ENCODE data around the gene ACOX1.
A peak's percentile ranks its signal among the peaks of the same experiment; 100 is the strongest.

ACOX1 gene

DNA sequence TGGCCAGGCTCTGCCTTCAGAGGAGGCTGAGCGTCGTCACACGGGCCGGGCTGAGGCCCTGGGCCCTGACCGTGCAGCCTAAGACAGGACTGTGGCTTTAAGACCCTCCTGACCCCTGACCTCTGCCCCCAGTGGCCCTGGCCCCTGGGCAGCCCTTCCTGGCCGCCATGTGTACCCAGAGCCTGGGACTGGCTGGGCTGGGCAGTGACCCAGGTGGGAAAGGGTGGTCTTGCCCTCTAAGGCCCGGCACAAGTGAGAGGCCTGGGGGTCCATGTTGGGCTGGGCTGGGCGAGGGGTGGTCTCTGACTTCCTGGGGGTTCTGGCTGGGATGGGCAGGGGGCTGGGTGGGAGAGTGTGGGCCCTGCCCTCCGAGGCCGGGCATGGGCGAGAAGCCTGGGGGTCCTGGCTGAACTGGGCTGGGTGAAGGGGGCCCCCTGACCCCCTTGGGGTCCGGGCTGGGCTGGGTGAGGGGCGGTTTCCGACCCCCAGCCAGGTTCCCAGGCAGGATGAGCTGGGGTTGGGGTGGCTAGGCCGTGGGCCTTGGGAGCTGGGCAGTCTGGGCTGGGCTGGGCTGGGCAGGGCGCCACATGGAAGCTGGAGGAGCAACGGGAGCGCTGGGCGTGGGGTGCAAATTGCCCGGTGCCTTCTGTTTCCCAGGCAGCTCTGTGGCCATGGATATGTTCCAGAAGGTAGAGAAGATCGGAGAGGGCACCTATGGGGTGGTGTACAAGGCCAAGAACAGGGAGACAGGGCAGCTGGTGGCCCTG lies 22.0 kb upstream of the ACOX1 start, which contains the start of gene CDK3:
Gene CDK3, plus strand, starts transcription at position 101 of the 767 bp plus-strand sequence. Its CDS starts 571 bp downstream, at position 672.
- Mint-ChIP-seq H3K27ac (no peak within 1 kb of the TSS), H3K27me3 (ENCODE audit: low read depth, poor library complexity) (no peaks in the 10 kb centered on the region), H3K4me1 (peaks cover 39% of the 10 kb centered on the region), H3K4me3 (no peak within 1 kb of the TSS), H3K9me3 (no peaks in the 10 kb centered on the region), H3K36me3 (ENCODE audit: low read depth) (peaks cover 13% of the 10 kb centered on the region)
- DNase-seq, result no peak
- TF ChIP-seq, protein P1, sequence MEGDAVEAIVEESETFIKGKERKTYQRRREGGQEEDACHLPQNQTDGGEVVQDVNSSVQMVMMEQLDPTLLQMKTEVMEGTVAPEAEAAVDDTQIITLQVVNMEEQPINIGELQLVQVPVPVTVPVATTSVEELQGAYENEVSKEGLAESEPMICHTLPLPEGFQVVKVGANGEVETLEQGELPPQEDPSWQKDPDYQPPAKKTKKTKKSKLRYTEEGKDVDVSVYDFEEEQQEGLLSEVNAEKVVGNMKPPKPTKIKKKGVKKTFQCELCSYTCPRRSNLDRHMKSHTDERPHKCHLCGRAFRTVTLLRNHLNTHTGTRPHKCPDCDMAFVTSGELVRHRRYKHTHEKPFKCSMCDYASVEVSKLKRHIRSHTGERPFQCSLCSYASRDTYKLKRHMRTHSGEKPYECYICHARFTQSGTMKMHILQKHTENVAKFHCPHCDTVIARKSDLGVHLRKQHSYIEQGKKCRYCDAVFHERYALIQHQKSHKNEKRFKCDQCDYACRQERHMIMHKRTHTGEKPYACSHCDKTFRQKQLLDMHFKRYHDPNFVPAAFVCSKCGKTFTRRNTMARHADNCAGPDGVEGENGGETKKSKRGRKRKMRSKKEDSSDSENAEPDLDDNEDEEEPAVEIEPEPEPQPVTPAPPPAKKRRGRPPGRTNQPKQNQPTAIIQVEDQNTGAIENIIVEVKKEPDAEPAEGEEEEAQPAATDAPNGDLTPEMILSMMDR (IDR thresholded peaks at IDR 0.05), result peak; percentile 40

DNA sequence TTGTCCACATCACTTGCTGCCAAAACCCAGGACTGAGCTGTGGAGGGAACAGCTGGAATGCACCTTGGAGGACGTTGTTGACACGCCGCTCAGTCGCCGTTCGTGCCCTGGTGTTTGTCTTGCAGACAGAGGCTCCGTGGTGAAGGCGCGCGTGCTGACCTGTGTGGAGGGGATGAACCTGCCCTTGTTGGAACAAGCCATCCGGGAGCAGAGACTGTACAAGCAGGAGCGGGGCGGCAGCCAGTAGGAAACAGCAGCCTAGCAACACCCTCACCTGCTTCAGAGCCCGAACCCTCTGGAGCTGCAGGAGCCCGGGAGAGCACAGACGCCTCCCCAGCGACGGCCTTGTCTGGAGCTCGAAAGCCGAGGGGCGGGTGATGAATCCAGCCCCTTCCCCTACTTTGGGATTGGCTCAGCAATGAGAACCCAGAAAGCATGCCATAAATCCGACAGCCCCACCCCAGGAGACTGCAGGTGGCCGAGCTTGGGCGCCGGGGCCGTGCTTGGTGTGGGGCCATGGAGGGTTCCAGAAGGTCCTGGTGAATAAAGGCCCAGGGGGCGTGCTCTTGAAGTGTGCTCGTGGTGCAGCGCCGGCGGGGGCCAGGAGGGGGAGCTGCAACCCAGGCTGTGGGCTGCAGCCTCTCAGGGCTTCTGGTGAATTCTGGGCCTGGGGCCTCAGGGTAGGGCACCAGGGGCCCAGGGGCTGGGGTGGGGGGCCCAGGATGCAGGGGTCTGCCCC lies 21.2 kb upstream of the ACOX1 start:
- peak; percentile 82 for DNase-seq
- Mint-ChIP-seq H3K4me3 (no peak overlapping the region), H3K36me3 (ENCODE audit: low read depth) (peaks cover 10% of the 10 kb centered on the region), H3K27me3 (ENCODE audit: low read depth, poor library complexity) (no peaks in the 10 kb centered on the region), H3K27ac (no peak overlapping the region), H3K9me3 (no peaks in the 10 kb centered on the region), H3K4me1 (peaks cover 31% of the 10 kb centered on the region)
- TF ChIP-seq, protein P1 (IDR thresholded peaks at IDR 0.05), result peak; percentile 85

DNA sequence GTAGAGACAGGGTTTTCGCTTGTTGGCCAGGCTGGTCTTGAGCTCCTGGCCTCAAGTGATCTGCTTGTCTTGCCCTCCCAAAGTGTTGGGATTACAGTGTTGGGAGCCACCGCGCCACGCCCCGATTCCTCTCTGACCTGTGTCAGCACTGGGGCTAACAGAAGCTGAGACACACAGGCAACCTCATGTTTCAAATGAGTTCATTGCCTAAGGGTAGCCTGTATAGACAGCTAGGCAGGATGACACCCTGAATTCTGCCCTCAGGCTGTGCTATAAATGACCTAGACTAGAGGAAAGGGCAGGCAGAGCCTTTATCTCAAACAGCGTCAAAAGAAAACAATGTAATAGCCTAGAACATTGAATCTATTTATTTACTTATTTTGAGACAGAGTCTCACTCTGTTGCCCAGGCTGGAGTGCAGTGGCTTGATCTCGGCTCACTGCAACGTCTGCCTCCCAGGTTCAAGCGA lies 19.4 kb upstream of the ACOX1 start:
- H3K4me3 Mint-ChIP-seq, result no peak overlapping the region
- no peak overlapping the region for H3K27ac Mint-ChIP-seq
- H3K9me3 Mint-ChIP-seq, result no peaks in the 10 kb centered on the region
- H3K36me3 Mint-ChIP-seq (ENCODE audit: low read depth), result peaks cover 11% of the 10 kb centered on the region
- no peaks in the 10 kb centered on the region for H3K27me3 Mint-ChIP-seq (ENCODE audit: low read depth, poor library complexity)
- TF ChIP-seq, protein P1 (IDR thresholded peaks at IDR 0.05), result no peak
- H3K4me1 Mint-ChIP-seq, result peaks cover 30% of the 10 kb centered on the region
- DNase-seq, result no peak

DNA sequence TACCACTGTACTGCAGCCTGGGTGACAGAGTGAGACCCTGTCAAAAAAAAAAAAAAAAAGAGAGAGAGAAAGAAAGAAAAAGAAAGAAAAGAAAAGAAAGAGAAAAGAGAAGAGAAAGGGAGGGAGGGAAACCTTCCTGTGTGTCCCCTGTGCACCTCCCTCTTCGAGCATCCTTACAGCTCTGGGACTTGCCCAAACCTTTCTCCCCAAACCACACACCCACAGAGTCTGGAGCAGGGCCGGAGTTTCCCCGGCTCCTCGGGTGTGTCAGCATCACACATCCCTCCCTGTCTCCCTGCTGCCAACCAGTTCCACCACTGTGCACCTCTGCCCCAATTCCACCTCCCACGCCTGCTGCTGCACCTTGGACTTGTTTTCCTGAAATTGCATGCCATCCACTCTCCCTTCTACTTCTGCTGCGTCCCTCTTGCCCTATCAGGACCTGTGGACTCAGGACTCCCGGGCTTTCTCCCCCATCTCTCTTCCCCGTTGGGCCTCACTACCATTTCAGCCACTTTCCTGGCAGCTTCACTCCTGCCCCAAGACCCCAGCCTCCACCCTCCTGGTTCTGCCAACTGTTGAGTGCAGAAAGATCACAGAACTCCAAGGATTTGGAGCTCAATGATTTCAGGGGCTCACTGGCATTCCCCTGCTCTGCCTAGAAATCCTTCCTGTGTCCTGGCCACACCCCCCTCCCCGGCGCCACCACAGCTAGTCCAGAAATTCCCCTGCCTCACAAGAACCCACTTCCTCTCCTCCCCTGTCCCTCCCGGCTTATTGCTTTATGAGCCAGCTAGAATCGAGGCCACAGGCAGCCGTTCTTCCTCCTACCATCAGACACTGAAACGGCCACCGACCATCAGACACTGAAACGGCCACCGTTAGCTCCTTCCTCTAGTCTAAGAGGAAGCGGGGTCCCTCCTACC lies 18.0 kb upstream of the ACOX1 start:
- H3K27me3 Mint-ChIP-seq (ENCODE audit: low read depth, poor library complexity), result no peaks in the 10 kb centered on the region
- H3K36me3 Mint-ChIP-seq (ENCODE audit: low read depth), result peaks cover 21% of the 10 kb centered on the region
- H3K4me3 Mint-ChIP-seq, result peak overlapping the region; percentile 55
- H3K27ac Mint-ChIP-seq, result peak overlapping the region; percentile 66
- TF ChIP-seq, protein P1 (IDR thresholded peaks at IDR 0.05), result no peak
- peak; percentile 60 for DNase-seq
- no peaks in the 10 kb centered on the region for H3K9me3 Mint-ChIP-seq
- H3K4me1 Mint-ChIP-seq, result peaks cover 30% of the 10 kb centered on the region

DNA sequence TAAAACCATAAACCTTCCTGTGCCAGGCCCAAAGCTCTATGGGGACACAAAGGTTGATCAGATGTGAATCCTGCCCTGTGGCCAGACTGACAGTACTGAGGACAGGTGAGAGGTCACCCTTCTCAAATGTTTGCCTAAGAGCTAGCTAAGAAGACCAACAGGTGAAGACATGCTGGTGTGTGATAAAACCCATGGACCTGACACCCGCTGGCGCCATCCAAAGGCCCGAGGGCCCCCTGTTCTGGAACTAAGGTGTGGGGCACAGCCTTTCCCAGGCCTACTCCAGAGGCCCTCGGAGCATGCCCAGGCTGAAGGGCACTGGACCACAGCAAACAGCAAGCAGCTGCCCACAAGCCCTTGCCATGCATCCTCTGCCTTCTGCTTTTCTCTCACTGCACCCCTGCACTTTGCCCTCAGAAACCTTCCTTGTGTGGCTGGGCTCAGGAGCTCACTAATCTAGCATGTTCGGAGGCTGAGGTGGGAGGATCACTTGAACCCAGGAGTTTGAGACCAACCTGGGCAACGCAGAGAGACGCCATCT lies 16.5 kb upstream of the ACOX1 start:
- no peaks in the 10 kb centered on the region for H3K27me3 Mint-ChIP-seq (ENCODE audit: low read depth, poor library complexity)
- no peak overlapping the region for H3K27ac Mint-ChIP-seq
- H3K4me3 Mint-ChIP-seq, result no peak overlapping the region
- H3K4me1 Mint-ChIP-seq, result peaks cover 30% of the 10 kb centered on the region
- H3K9me3 Mint-ChIP-seq, result no peaks in the 10 kb centered on the region
- no peak for DNase-seq
- TF ChIP-seq, protein P1 (IDR thresholded peaks at IDR 0.05), result no peak
- H3K36me3 Mint-ChIP-seq (ENCODE audit: low read depth), result peaks cover 29% of the 10 kb centered on the region
